SK-N-SH (cell line): ENCODE data around the gene MPO. TPM values are rescaled to one million over a fixed set of nuclear protein-coding genes. Genes with fewer than 3 reads are reported as not detected.

Experiments used
- CTCF ChIA-PET: fragments of 300-600, 350-600 bp; formaldehyde crosslinking; extraction: SDS; loops from one replicate; lab custom pipeline; 2021; lab: Yijun Ruan, JAX
- POLR2A ChIA-PET: fragments of 350-600 bp; sonication (Branson Sonifier 250); formaldehyde crosslinking; extraction: SDS; loops from one replicate; lab custom pipeline; 2020; ENCODE audit warnings: antibody characterized with exemption, inconsistent platforms; lab: Yijun Ruan, JAX
- DNase-seq: peaks from one replicate; pipeline ENCODE4 v3.0.0; 2012
- H2AFZ ChIP-seq: fragments of 200-600 bp; sonication (generic); 2 replicates; pipeline ENCODE4 v1.8.1; 2016; ENCODE audit warnings: antibody characterized with exemption, mild to moderate bottlenecking, low read depth
- H3F3A ChIP-seq: fragments of 200-600 bp; sonication (generic); replicated peaks from 2 replicates; pipeline ENCODE3; 2016; ENCODE audit warnings: antibody characterized with exemption, mild to moderate bottlenecking; ENCODE audit not compliant: insufficient read depth
- H3K27ac ChIP-seq, 2 experiments: fragments of 200-500 bp in 1 of 2; fragments of 200-600 bp in 1 of 2; sonication (Bioruptor generic) in 1 of 2; sonication (generic), shearing (Covaris generic) in 1 of 2; 2 replicates each; pipeline versions ENCODE4 v1.5.1 to v1.6.1; 2014 to 2016; ENCODE audit warnings: low read depth in 2 of 2, inconsistent platforms in 1 of 2, low read length in 1 of 2, mild to moderate bottlenecking in 1 of 2, mixed read lengths in 1 of 2
- H3K27me3 ChIP-seq: fragments of 200-600 bp; sonication (generic), shearing (Covaris generic); 2 replicates; pipeline ENCODE4 v1.6.1; 2016; ENCODE audit warnings: mixed run types; ENCODE audit not compliant: insufficient read depth
- H3K36me3 ChIP-seq, 2 experiments: fragments of 200-500 bp in 1 of 2; fragments of 200-600 bp in 1 of 2; sonication (Bioruptor generic) in 1 of 2; sonication (generic) in 1 of 2; replicated peaks in 1 of 2; 2 replicates each; pipeline versions ENCODE3 to v1.5.1; 2014 to 2016; ENCODE audit warnings: low read length in 1 of 2, mild to moderate bottlenecking in 1 of 2; ENCODE audit not compliant: insufficient read depth in 2 of 2, control insufficient read depth in 1 of 2
- H3K4me1 ChIP-seq, 2 experiments: fragments of 200-500 bp in 1 of 2; fragments of 200-600 bp in 1 of 2; sonication (Bioruptor generic) in 1 of 2; sonication (generic), shearing (Covaris generic) in 1 of 2; 2 replicates each; pipeline versions ENCODE4 v1.5.1 to v1.6.1; 2014 to 2016; ENCODE audit warnings: low read depth in 1 of 2, low read length in 1 of 2, mixed run types in 1 of 2; ENCODE audit not compliant: insufficient read depth in 2 of 2, control insufficient read depth in 1 of 2
- H3K4me2 ChIP-seq: fragments of 200-600 bp; sonication (generic), shearing (Covaris generic); 2 replicates; pipeline ENCODE4 v1.6.1; 2017; ENCODE audit warnings: mixed run types
- H3K4me3 ChIP-seq, 2 experiments: fragments of 200-500 bp in 1 of 2; fragments of 200-600 bp in 1 of 2; sonication (Bioruptor generic) in 1 of 2; sonication (generic), shearing (Covaris generic) in 1 of 2; 2 replicates each; pipeline versions ENCODE4 v1.5.1 to v1.8.1; 2014 to 2016; ENCODE audit warnings: low read depth in 2 of 2, inconsistent platforms in 1 of 2, low read length in 1 of 2, mild to moderate bottlenecking in 1 of 2, mixed read lengths in 1 of 2, moderate library complexity in 1 of 2
- H3K79me2 ChIP-seq: fragments of 200-600 bp; sonication (generic); 2 replicates; pipeline ENCODE4 v1.8.1; 2017; ENCODE audit warnings: mild to moderate bottlenecking; ENCODE audit not compliant: insufficient read depth
- H3K9ac ChIP-seq: fragments of 200-600 bp; sonication (generic); 2 replicates; pipeline ENCODE4 v1.6.1; 2017; ENCODE audit warnings: mixed run types
- H3K9me2 ChIP-seq: fragments of 200-600 bp; sonication (generic); 2 replicates; pipeline ENCODE4 v1.6.1; 2017; ENCODE audit warnings: mixed run types
- H3K9me3 ChIP-seq: fragments of 200-600 bp; sonication (generic); 2 replicates; pipeline ENCODE4 v1.6.1; 2017; ENCODE audit warnings: mixed run types, mild to moderate bottlenecking, moderate library complexity
- H4K20me1 ChIP-seq: fragments of 200-600 bp; sonication (generic); 2 replicates; pipeline ENCODE4 v1.6.1; 2017; ENCODE audit warnings: mild to moderate bottlenecking, mixed run types; ENCODE audit not compliant: insufficient read depth
- EP300 ChIP-seq, 2 experiments: IDR thresholded peaks; 2 replicates each; pipeline versions ENCODE4 v1.4.0 to v1.6.1; 2012; ENCODE audit warnings: borderline replicate concordance in 1 of 2, low read depth in 1 of 2, low read length in 1 of 2
- JUND ChIP-seq: IDR thresholded peaks from 2 replicates; pipeline ENCODE4 v1.4.0; 2012
- MEF2A ChIP-seq: IDR thresholded peaks from 2 replicates; pipeline ENCODE4 v1.4.0; 2012; ENCODE audit warnings: low read depth, borderline replicate concordance
- PBX3 ChIP-seq: IDR thresholded peaks from 2 replicates; pipeline ENCODE4; 2012
- RAD21 ChIP-seq: IDR thresholded peaks from 2 replicates; pipeline ENCODE4 v1.6.1; 2012; ENCODE audit warnings: mild to moderate bottlenecking, low read length
- RCOR1 ChIP-seq: fragments of 150-350 bp; IDR thresholded peaks from 2 replicates; pipeline ENCODE4 v1.6.1; 2017; ENCODE audit warnings: antibody characterized with exemption, low read length
- REST ChIP-seq: IDR thresholded peaks from 2 replicates; pipeline ENCODE4 v1.6.1; 2012; ENCODE audit warnings: mild to moderate bottlenecking, low read depth, low read length, moderate library complexity
- RXRA ChIP-seq: IDR thresholded peaks from 2 replicates; pipeline ENCODE4 v1.4.0; 2012; ENCODE audit warnings: low read depth, mild to moderate bottlenecking, borderline replicate concordance
- SMC3 ChIP-seq: IDR thresholded peaks from 2 replicates; pipeline ENCODE4 v1.6.1; 2012; ENCODE audit warnings: low read depth, low read length, improper control_type of control experiment
- TAF1 ChIP-seq: IDR thresholded peaks from 2 replicates; pipeline ENCODE4 v1.6.1; 2012; ENCODE audit warnings: low read depth, mild to moderate bottlenecking, low read length, moderate library complexity, borderline replicate concordance
- TEAD4 ChIP-seq: IDR thresholded peaks from 2 replicates; pipeline ENCODE4 v1.4.0; 2012; ENCODE audit warnings: mild to moderate bottlenecking, borderline replicate concordance; ENCODE audit not compliant: insufficient read depth
- USF2 ChIP-seq: fragments of 150-350 bp; IDR thresholded peaks from 2 replicates; pipeline ENCODE4 v1.6.1; 2017; ENCODE audit warnings: antibody characterized with exemption, low read length, low read depth, borderline replicate concordance
- WGBS: methylation state at CpG from one replicate; pipeline ENCODE4 v1.1.6; 2017; ENCODE audit warnings: low lambda C conversion rate; 5-methylcytosine and 5-hydroxymethylcytosine counted together
- polyA plus RNA-seq, 3 experiments: library from polyadenylated mRNA; depleted of rRNA; stranded (reverse); fragments of >200 nt; gene quantifications; 2 replicates each; pipeline ENCODE4 v1.2.3, GENCODE V29; 2012

The MPO gene
- polyA plus RNA-seq, 1 of the 3 experiments (the other 2 are of a cell fraction), result not detected

GRCh38 chr17:58246781-58247180 is 34.0 kb downstream of the MPO start:
- no peaks in the 10 kb centered on the region for H3F3A ChIP-seq
- DNase-seq, result no peak
- H2AFZ ChIP-seq, result no peak overlapping the region
- no peaks in the 10 kb centered on the region for H3K79me2 ChIP-seq
- no peak overlapping the region for H3K4me2 ChIP-seq
- H3K9me2 ChIP-seq, result no peaks in the 10 kb centered on the region
- H3K4me1 ChIP-seq, result peaks cover 0 to 8% of the 10 kb centered on the region in 2 experiments; a peak in 1 of 4 replicates
- POLR2A ChIA-PET, result no interaction called here
- TF ChIP-seq PBX3 (no peak), EP300 (IDR thresholded peaks at IDR 0.05; ENCODE audit: borderline replicate concordance in 1 of 2, low read depth in 1 of 2, low read length in 1 of 2) (no peak), TAF1 (no peak), RAD21 (no peak), MEF2A (no peak), RCOR1 (no peak), REST (no peak), RXRA (no peak), TEAD4 (no peak), JUND (no peak), SMC3 (no peak), USF2 (no peak)
- H3K36me3 ChIP-seq, result no peaks in the 10 kb centered on the region
- WGBS, result 21% methylated on average over 1 of the region's 1 CpG
- CTCF ChIA-PET, result interaction anchor here (0.8 to 4.7 kb wide), 5 partner anchors 9 to 171 kb away, joined by 3 to 34 read pairs (median 6); partner anchors contain the start of genes LPO and RNF43
- no peak overlapping the region for H3K9ac ChIP-seq
- no peak overlapping the region for H3K4me3 ChIP-seq
- H3K27ac ChIP-seq, result no peak overlapping the region
- no peaks in the 10 kb centered on the region for H3K9me3 ChIP-seq
- H4K20me1 ChIP-seq, result no peaks in the 10 kb centered on the region
- peaks cover 82% of the 10 kb centered on the region for H3K27me3 ChIP-seq
